Measurements from ENCODE around the gene C16orf46.

DNA sequence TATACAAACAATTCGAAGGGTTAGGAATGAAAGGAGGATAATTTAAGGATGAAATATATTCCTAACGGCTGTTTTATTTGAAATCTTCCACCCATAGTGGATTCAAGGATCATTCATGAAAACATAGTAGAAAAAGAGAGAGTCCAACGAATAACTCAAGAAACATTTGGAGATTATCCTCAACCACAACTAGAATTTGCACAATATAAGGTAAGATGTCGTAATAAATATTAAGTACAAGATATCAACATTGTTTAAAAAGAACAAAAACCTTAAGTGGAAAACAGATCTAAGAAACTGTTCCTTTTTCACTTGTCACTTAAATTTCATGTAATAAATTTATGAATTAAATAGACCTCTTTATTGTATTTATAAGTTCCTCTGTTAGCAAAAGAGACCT is 50.6 kb downstream of the C16orf46 start:
- TF ChIP-seq POLR2AphosphoS5 (IDR thresholded peaks at IDR 0.05) (no peak), CTCF (IDR thresholded peaks at IDR 0.05) (no peak), POLR2A (IDR thresholded peaks at IDR 0.05) (no peak)

Measured in breast epithelium (tissue), 3 donors.